ENCODE data around the gene TRABD. TPM values are rescaled to one million over a fixed set of nuclear protein-coding genes. Genes with fewer than 3 reads are reported as not detected.

TRABD gene
- 26.9 and 36.7 TPM in 2 replicates for total RNA-seq

DNA sequence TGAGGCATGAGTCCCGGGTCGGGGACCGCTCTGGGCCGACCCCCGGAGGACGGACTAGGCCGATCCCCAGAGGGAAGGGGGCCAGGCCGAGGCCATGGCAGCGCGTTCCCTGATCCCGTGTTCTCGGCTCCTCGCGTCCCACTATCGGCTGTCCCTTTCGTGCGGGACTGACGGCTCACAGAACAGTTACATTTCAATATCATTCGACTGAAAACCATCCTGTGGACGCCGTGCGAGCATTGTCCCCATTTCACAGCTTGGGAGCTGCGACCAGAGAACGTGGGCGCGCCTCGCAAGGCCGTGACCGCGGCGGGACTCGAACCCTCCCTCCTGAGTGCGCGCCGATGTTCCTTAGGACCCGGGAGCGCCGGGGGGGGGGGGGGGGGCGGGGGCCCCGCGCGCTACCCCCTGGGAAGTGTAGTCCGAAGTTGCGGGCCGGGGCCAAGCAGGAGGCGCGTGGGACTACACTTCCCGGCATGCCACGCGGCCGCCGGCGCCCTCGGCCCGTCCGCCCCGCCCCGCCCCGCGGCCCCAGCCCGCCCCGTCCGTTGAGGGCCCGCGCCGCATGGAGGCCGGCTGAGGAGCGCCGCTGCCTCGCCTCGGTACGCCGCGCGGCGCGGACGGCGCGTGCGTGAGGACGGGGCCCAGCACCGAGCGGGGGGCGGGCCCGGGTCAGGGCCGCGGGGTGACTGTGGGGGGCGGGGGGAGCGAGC, at the start of gene TRABD:
TRABD (plus strand) TSS at position 539 of the 713 bp plus-strand sequence. CDS start 7,148 bp downstream, outside the sequence.

DNA sequence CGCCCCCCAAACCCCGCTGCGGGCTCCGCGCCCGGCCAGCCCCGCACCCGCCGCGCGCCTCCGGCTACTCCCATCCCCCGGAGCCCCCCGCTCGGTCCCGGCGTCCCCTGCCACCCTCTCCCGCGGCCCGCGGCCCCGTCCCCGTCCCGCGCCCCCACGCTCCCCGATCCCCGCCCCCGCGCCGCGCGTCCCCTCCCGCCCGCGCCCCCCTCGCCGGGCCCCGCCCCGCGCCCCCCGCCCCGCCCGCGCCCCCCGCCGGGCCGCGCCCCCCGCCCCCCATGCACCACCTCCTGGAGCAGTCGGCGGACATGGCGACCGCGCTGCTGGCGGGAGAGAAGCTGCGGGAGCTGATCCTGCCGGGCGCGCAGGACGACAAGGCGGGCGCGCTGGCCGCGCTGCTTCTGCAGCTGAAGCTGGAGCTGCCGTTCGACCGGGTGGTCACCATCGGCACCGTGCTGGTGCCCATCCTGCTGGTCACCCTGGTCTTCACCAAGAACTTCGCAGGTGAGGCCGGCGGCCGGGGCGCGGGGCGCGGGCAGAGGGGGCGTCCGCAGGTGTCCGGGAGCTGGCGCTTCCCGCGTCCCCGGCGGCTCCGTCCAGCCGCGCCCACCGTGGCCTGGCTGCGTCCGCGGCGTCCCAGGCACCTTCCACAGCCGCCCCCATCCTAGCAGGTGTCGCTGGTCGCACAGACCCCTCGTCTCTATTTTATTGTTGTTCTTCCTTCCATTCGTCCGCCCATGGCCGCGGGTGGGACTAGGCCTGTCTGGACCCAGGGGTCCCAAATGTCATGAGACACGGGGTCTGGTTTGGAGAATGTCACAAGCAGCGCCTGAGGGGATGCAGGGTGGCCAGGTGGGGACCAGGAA, 15.0 kb upstream of the TRABD start, which contains the start of gene PANX2:
PANX2 (plus strand) TSS at position 279 of the 866 bp plus-strand sequence; CDS start at position 279, 0 bp downstream.

DNA sequence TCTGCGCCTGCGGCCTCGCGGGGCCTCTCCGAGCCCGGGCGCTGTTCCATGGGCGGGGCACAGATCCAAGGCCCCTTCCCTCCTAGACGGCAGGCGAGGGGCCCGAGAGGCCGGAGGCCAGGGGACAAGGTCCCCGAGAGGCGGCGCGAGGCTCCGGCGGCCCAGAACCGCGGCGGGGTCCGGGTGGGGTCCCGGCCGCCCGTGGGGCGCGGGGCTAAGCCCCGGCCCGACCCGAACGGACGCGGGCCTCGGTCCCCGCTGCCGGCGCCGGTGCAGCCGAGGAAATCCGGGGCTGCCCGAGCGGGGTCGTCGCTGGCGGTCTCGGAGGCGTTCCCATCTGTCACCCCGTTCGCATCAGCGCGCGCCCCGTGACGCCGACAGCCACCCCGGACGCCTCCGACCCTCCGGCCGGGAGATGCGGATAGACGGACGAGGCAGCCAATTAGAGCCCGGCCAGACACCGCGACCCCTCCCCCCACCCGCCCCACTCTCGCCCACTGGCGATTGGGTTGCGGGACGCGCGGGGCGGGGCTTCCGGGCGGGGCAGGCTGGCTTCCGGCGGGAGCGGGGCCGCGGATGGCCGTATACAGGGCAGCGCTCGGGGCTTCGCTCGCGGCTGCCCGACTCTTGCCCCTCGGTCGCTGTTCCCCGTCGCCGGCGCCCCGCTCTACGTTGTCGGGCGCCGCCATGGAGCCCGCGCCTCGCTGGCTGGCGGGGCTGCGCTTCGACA, 14.9 kb downstream of the TRABD start, which contains the start of gene SELENOO:
SELENOO (plus strand) TSS at position 551 of the 730 bp plus-strand sequence; CDS start at position 577, 26 bp downstream.

DNA sequence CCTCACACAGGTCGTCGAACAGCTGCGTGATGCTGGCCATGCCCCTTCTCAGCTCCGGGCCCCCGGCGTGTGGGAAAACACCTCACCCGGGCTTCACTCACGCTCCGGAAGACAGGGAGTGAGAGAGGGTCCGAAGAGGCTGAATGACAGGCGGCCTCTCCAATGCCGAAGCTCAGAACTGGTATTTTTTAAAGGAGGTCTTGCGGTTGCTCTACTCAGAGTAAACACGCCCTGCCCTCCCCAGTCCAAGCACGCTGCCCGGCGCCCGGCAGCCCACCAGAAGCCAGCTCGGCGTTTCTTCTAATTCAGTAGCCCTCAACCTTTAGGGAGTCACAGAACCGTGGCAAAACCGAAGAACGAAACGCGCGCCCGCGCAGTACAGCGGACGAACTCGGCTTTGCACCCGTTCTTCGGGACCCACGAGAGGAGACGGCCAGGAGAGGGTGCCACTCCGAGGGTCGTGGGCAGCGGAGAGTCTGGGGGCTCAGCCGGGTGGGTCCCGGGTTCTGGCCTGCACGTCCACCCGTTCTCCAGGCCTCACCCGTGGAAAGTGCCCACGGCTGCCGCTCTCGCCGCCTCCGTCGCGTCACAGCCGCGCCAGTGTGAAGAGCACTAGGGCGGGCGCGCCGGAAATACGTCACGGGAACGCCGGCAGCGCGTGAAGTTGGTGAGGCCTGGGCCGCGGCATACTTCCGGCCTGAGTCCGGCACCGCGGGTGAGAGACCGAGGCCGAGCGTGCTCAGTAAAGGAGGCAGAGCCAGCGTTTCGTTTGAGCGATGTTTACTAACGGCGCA, 58.9 kb downstream of the TRABD start, which contains the start of gene TUBGCP6:
TUBGCP6 (minus strand) TSS at position 604 of the 794 bp plus-strand sequence; CDS start at position 40, 564 bp downstream.

Other genes starting within 250 kb of the TRABD start
- 129 and 130 TPM in 2 replicates for gene PIM3, start 225.1 kb upstream of the TRABD start, total RNA-seq
- 0.15 TPM in 1 of 2 replicates, not detected in the other for gene IL17REL, start 173.1 kb upstream of the TRABD start, total RNA-seq
- not detected in 2 replicates for gene TTLL8, start 127.6 kb upstream of the TRABD start, total RNA-seq
- not detected in 2 replicates for gene MLC1, start 100.5 kb upstream of the TRABD start, total RNA-seq
- 14.9 and 15.2 TPM in 2 replicates for gene MOV10L1, start 95.9 kb upstream of the TRABD start, total RNA-seq
- 0.15 and 0.65 TPM in 2 replicates for gene PANX2, start 15.2 kb upstream of the TRABD start, total RNA-seq
- 22.1 and 29.2 TPM in 2 replicates for gene SELENOO, start 15.1 kb downstream of the TRABD start, total RNA-seq
- 25.0 and 26.1 TPM in 2 replicates for gene TUBGCP6, start 59.1 kb downstream of the TRABD start, total RNA-seq
- 20.5 and 20.7 TPM in 2 replicates for gene HDAC10, start 65.4 kb downstream of the TRABD start, total RNA-seq
- 50.7 and 59.1 TPM in 2 replicates for gene MAPK12, start 75.8 kb downstream of the TRABD start, total RNA-seq
- gene MAPK11, start 84.5 kb downstream of the TRABD start, total RNA-seq: 10.5 and 17.9 TPM in 2 replicates
- 44.5 and 45.5 TPM in 2 replicates for gene PLXNB2, start 121.7 kb downstream of the TRABD start, total RNA-seq
- 0.76 and 1.3 TPM in 2 replicates for gene DENND6B, start 141.1 kb downstream of the TRABD start, total RNA-seq
- 44.5 and 58.5 TPM in 2 replicates for gene PPP6R2, start 157.4 kb downstream of the TRABD start, total RNA-seq